SK-N-SH treated with all-trans-retinoic acid at 6 μM for 48 hours (cell line): ENCODE measurements around the gene SKAP2.

ENCODE experiments used
- ATAC-seq: fragments of 200-7000 bp; cut with Tn5 transposase; 3 replicates; pipeline ENCODE4 v1.9.1; 2020; ENCODE audit warnings: mild to moderate bottlenecking, moderate library complexity
- ARNTL ChIP-seq: fragments of 450-650 bp; formaldehyde crosslinking; IDR thresholded peaks from 2 replicates; pipeline ENCODE4 v1.5.0; 2020; ENCODE audit warnings: low read depth, mild to moderate bottlenecking, moderate library complexity, borderline replicate concordance
- BACH2 ChIP-seq: fragments of 250-450 bp; sonication (Bioruptor Pico); IDR thresholded peaks from 2 replicates; pipeline ENCODE4 v1.9.0; 2021; ENCODE audit warnings: mild to moderate bottlenecking, borderline replicate concordance
- CREB5 ChIP-seq: fragments of 250-450 bp; sonication (Bioruptor Pico); IDR thresholded peaks from 2 replicates; pipeline ENCODE4 v1.5.1; 2020; ENCODE audit warnings: low read depth, mild to moderate bottlenecking, moderate library complexity
- CSDC2 ChIP-seq: fragments of 250-450 bp; sonication (Bioruptor Pico); IDR thresholded peaks from 2 replicates; pipeline ENCODE4 v1.5.0; 2020; ENCODE audit warnings: mild to moderate bottlenecking, moderate library complexity
- CSRNP3 ChIP-seq: fragments of 250-450 bp; sonication (Bioruptor Pico); IDR thresholded peaks from 2 replicates; pipeline ENCODE4 v1.5.1; 2021; ENCODE audit warnings: mild to moderate bottlenecking, moderate library complexity
- ESRRG ChIP-seq: fragments of 250-450 bp; sonication (Bioruptor Pico); IDR thresholded peaks from 2 replicates; pipeline ENCODE4 v1.6.1; 2021; ENCODE audit warnings: mild to moderate bottlenecking
- GLIS3 ChIP-seq: fragments of 250-450 bp; sonication (Bioruptor Pico); IDR thresholded peaks from 2 replicates; pipeline ENCODE4 v1.5.0; 2020; ENCODE audit warnings: mild to moderate bottlenecking, moderate library complexity
- ISL1 ChIP-seq: fragments of 250-450 bp; sonication (Bioruptor Pico); IDR thresholded peaks from 2 replicates; pipeline ENCODE4 v2.1.2; 2022; ENCODE audit warnings: mild to moderate bottlenecking, moderate library complexity
- OSR1 ChIP-seq: fragments of 250-450 bp; sonication (Bioruptor Pico); IDR thresholded peaks from 2 replicates; pipeline ENCODE4 v1.8.0; 2022; ENCODE audit warnings: moderate library complexity, mild to moderate bottlenecking, inconsistent platforms
- PATZ1 ChIP-seq: fragments of 250-450 bp; sonication (Bioruptor Pico); IDR thresholded peaks from 2 replicates; pipeline ENCODE4 v1.8.0; 2020; ENCODE audit warnings: mild to moderate bottlenecking, moderate library complexity, borderline replicate concordance
- POU6F1 ChIP-seq: fragments of 250-450 bp; sonication (Bioruptor Pico); IDR thresholded peaks from 2 replicates; pipeline ENCODE4 v1.8.0; 2021; ENCODE audit warnings: low read depth, mild to moderate bottlenecking, moderate library complexity, borderline replicate concordance
- PPARA ChIP-seq: fragments of 250-450 bp; sonication (Bioruptor Pico); IDR thresholded peaks from 2 replicates; pipeline ENCODE4 v1.5.0; 2020; ENCODE audit warnings: mild to moderate bottlenecking, borderline replicate concordance
- RARB ChIP-seq: fragments of 250-450 bp; sonication (Bioruptor Pico); IDR thresholded peaks from 2 replicates; pipeline ENCODE4 v1.8.0; 2021; ENCODE audit warnings: mild to moderate bottlenecking, moderate library complexity
- SNAI2 ChIP-seq: fragments of 250-450 bp; sonication (Bioruptor Pico); IDR thresholded peaks from 2 replicates; pipeline ENCODE4 v1.5.0; 2020; ENCODE audit warnings: mild to moderate bottlenecking, moderate library complexity
- TCF4 ChIP-seq: fragments of 250-450 bp; sonication (Bioruptor Pico); IDR thresholded peaks from 2 replicates; pipeline ENCODE4 v1.8.0; 2021; ENCODE audit warnings: mild to moderate bottlenecking, moderate library complexity, borderline replicate concordance
- TOX ChIP-seq: fragments of 250-450 bp; sonication (Bioruptor Pico); IDR thresholded peaks from 2 replicates; pipeline ENCODE4 v1.8.0; 2021; ENCODE audit warnings: mild to moderate bottlenecking, moderate library complexity, borderline replicate concordance
- TSHZ2 ChIP-seq: fragments of 250-450 bp; sonication (Bioruptor Pico); IDR thresholded peaks from 2 replicates; pipeline ENCODE4 v1.5.0; 2020; ENCODE audit warnings: mild to moderate bottlenecking, moderate library complexity
- ZC3H10 ChIP-seq: fragments of 250-450 bp; sonication (Bioruptor Pico); IDR thresholded peaks from 2 replicates; pipeline ENCODE4 v1.5.1; 2021; ENCODE audit warnings: mild to moderate bottlenecking, moderate library complexity
- ZFP3 ChIP-seq: fragments of 250-450 bp; sonication (Bioruptor Pico); IDR thresholded peaks from 2 replicates; pipeline ENCODE4 v1.5.0; 2020; ENCODE audit warnings: mild to moderate bottlenecking, moderate library complexity
- ZFP30 ChIP-seq: fragments of 450-650 bp; formaldehyde crosslinking; IDR thresholded peaks from 2 replicates; pipeline ENCODE4 v1.5.0; 2022; ENCODE audit warnings: mild to moderate bottlenecking, moderate library complexity
- ZNF565 ChIP-seq: fragments of 450-650 bp; formaldehyde crosslinking; conservative IDR thresholded peaks from 2 replicates; pipeline ENCODE4 v1.5.0; 2020; ENCODE audit warnings: low read depth, mild to moderate bottlenecking, moderate library complexity
- ZNF70 ChIP-seq: fragments of 450-650 bp; formaldehyde crosslinking; IDR thresholded peaks from 2 replicates; pipeline ENCODE4 v1.5.0; 2020; ENCODE audit warnings: mild to moderate bottlenecking, moderate library complexity
- ZNF8 ChIP-seq: fragments of 450-650 bp; formaldehyde crosslinking; IDR thresholded peaks from 2 replicates; pipeline ENCODE4 v1.5.0; 2020; ENCODE audit warnings: mild to moderate bottlenecking, moderate library complexity

The SKAP2 gene

GRCh38 chr7:26714006-26714405, 150.4 kb downstream of the SKAP2 start:
- TF ChIP-seq ISL1, result no peak
- no peak for TF ChIP-seq RARB (CRISPR knock-in tag)
- no peak for TF ChIP-seq TOX (CRISPR knock-in tag)
- TF ChIP-seq PPARA (CRISPR knock-in tag), result no peak
- no peak for TF ChIP-seq BACH2 (CRISPR knock-in tag)
- no peak for TF ChIP-seq ZFP3 (CRISPR knock-in tag)
- no peak for TF ChIP-seq ZFP30 (CRISPR knock-in tag)
- TF ChIP-seq GLIS3 (CRISPR knock-in tag), result no peak
- no peak for TF ChIP-seq CSRNP3 (CRISPR knock-in tag)
- TF ChIP-seq ZNF8 (CRISPR knock-in tag), result no peak
- no peak for TF ChIP-seq TCF4 (CRISPR knock-in tag)
- no peak for TF ChIP-seq POU6F1 (CRISPR knock-in tag)
- no peak for TF ChIP-seq ZC3H10
- TF ChIP-seq ESRRG (CRISPR knock-in tag), result no peak
- ATAC-seq, result no peak

- no peak for ATAC-seq
- no peak for TF ChIP-seq ZNF70 (CRISPR knock-in tag)
- no peak for TF ChIP-seq BACH2 (CRISPR knock-in tag)
- no peak for TF ChIP-seq CSRNP3 (CRISPR knock-in tag)
- TF ChIP-seq ESRRG (CRISPR knock-in tag), result no peak
- TF ChIP-seq TCF4 (CRISPR knock-in tag), result no peak
- TF ChIP-seq TOX (CRISPR knock-in tag), result no peak
- TF ChIP-seq PPARA (CRISPR knock-in tag), result no peak
- TF ChIP-seq PATZ1 (CRISPR knock-in tag), result no peak
- TF ChIP-seq ZFP30 (CRISPR knock-in tag), result no peak
- TF ChIP-seq SNAI2 (CRISPR knock-in tag), result no peak
- TF ChIP-seq ZNF565 (CRISPR knock-in tag), result no peak
- no peak for TF ChIP-seq ZNF8 (CRISPR knock-in tag)
- no peak for TF ChIP-seq CREB5 (CRISPR knock-in tag)
- TF ChIP-seq ARNTL (CRISPR knock-in tag), result no peak
- no peak for TF ChIP-seq OSR1
- no peak for TF ChIP-seq ISL1
- TF ChIP-seq CSDC2 (CRISPR knock-in tag), result no peak
- no peak for TF ChIP-seq ZC3H10
- TF ChIP-seq RARB (CRISPR knock-in tag), result no peak
These were observed 155.0 kb downstream of the SKAP2 start for GRCh38 chr7:26709210-26709990.

GRCh38 chr7:26705567-26705966, 158.8 kb downstream of the SKAP2 start:
- no peak for TF ChIP-seq GLIS3 (CRISPR knock-in tag)
- TF ChIP-seq CREB5 (CRISPR knock-in tag), result no peak
- no peak for TF ChIP-seq ZNF70 (CRISPR knock-in tag)
- no peak for TF ChIP-seq ESRRG (CRISPR knock-in tag)
- peak; percentile 41; the same call in 1 of the 2 replicates for TF ChIP-seq ISL1
- no peak for TF ChIP-seq PPARA (CRISPR knock-in tag)
- TF ChIP-seq SNAI2 (CRISPR knock-in tag), result no peak
- TF ChIP-seq TCF4 (CRISPR knock-in tag), result peak; percentile 96
- no peak; the same call in 1 of the 2 replicates for TF ChIP-seq TSHZ2 (CRISPR knock-in tag)
- 0 out of 2 replicates have a peak, but pooled peaks have one; percentile 35 for TF ChIP-seq ZNF8 (CRISPR knock-in tag)
- ATAC-seq, result peak; percentile 92
